HG03354 (cell line): ENCODE data around the gene H6PD.
"Not testable (repeated sequence)": the region's sequence is repeated elsewhere in the genome, so short reads cannot be mapped to it uniquely, and the experiment has no call there.

Source experiments
- ATAC-seq: cut with Tn5 transposase; IDR thresholded peaks from one replicate; pipeline ENCODE4 v1.9.1; 2021; ENCODE audit warnings: mild to moderate bottlenecking; ENCODE audit not compliant: unreplicated experiment, poor library complexity, severe bottlenecking

Gene H6PD

DNA sequence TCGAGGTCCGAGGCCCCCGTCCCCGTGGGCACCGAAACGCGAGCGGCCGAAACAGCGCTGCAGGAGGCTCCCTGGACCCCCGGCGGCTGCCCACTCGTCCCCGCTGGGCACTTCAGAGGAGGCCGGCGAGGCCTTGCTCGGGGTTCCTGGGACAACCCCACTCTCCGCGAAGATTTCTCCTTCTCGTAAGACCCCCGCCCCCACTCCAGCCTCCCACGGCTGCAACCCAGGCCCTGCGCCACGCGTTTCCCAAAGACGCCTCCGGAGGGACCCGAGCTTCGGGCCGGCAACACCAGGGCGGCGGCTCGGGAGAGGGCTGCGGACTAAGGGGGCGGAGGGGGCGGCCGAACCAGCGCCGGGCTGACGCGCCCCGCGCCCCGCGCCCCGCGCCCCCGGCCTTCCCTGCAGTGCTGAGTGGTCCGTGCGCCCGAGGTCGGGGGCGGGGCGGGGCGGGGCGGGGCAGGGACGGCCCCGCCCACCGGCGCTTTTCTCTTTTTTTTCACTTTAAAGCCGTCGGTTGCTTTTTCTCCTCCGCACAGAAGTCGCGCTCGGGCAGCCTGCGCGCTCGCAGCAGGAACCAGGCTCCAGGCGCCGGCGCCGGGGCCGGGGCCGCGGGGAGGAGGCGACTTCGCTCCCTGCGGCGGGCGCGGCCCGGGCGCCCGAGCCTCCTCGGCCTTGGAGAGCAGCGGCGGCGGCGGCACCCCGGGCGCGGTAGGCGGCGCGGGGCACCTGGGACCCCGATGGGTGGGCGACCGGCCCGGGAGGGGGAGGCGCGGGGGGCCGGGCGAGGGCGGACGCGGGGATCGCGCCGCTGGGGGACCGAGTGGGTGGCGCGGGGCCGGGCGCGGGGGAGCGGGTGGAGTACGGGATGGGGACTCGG lies 58.0 kb downstream of the H6PD start, which contains the start of gene SPSB1:
Gene SPSB1 (plus strand): TSS at position 534 of the 880 bp plus-strand sequence. CDS start 62,998 bp downstream, outside the sequence.
- no peak for ATAC-seq

DNA sequence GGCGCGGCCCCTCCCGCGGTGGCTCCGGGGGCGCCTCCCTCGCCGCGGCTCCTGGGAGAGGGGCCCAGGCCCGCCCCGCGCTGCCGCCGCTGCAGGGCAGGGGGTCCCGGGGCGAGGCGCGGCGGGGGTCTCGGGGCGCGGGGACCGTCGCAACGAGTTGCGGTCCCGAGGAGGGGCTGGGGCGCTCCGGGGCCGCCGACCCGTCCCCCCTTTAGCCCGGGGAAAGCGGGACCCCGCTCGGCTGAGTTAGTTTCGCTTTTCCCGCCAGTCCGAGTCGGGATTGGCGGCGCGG lies 58.6 kb downstream of the H6PD start:
- ATAC-seq, result no peak

DNA sequence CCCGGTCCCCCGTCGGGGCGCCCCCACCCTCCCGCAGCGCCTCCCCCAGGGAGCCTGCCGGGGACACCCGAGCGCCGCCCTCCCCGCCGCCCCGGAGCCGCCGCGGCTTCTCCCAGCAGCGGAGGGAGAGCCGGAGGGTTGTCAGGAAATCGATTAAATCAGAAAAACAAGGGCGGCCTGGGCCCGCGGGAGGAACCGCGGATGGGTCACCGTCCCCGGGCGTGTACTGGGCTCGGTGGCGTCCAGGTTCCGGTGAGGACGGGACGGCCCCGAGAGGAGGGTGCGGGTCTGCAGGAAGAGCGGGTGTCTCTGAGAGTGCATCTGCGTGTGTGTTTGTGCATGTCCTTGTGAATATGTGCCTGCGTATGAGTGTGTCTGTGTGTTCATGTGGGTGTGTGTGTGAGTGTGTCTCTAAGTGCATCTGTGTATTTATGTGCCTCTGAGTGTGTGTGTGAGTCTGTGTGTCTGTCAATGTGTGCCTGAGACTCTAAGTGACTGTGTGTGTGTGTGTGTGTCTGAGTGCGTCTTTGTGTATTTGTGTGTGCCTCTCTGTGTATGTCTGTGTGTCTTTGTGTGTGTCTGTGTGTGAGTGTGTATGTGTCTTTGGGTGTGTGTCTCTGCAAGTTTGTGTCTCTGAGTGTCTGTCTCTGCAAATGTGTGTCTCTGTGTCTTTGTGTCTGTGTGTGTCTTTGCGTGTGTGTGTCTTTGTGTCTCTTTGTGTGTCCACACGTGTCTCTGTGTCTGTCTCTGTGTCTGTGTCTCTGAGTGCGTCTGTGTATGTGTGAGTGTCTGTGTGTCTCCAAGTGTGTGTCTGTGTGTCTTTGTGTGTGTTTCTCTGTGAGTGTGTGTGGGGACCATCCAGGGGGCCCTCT lies 59.2 kb downstream of the H6PD start:
- ATAC-seq, result no peak

DNA sequence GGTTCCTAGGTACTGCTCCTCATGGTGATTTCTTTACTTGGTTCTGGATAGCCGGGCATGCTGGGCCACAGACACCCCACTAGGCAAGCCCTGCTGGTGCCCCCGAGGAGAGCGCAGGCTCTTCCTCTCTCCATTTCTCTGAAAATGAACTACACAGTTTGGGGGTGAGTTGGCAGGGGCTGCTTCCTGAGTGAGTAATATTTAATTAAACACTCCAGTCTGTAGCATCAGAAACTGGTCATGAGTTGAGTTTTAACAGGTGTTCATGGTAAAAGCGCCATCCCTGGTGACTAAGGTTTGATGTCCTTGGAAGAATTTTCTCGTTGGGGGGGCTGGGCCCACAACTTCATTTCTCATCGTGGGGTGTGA lies 59.8 kb downstream of the H6PD start:
- ATAC-seq, result no peak

DNA sequence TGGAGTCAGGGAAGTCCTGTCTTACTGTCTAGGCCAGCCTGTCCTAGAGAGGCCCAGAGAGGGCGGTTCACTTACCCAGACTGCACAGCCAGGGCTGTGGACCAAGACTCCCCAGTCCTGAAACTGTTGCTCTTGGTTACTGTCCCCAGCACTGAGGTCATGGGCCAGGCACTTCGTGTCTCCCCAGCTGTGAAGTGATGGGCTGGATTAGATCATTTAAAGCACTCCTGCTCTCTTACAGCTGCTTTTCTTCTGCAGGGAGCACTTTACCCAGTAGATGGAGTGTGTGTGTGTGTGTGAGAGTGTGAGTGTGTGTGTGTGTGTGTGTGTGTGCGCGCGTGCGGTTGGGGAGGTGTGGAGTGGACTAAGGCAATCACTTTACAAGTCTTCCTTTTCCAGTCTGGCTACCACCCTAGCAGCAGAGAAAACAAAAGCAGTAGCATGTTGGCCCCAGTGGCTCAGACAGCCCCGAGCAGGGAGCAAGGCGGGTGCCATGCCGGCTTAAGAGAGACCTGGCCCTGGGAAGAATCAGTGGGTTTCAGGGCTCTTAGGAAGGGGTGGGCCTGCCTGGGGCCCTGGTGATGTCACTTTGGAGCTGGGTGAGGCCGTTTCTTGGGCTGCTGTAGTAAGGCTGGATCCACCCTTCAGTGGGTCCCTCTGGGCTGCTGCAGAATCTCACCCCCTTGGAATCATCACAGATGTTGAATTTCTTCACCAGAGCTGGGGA lies 60.5 kb downstream of the H6PD start:
- peak; percentile 68 for ATAC-seq

DNA sequence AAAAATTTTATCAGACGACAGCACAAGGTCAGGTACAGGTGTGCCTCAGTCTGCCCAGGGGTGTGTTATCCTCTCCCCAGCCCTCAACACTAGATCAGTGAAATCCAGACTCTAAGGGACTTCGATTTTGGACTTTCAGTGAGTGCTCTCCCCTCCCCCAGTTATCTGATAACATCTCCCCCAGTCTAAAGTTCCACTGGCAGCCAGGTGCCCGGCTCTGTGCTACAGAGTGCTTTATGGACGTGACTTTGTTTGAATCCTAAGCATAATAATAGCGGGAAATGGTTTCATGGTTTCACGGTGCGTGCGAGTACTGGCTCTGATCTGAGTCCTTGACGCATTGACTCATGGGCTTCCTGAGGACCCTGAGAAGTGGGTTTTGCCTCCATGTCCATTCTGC lies 61.3 kb downstream of the H6PD start:
- ATAC-seq, result no peak

DNA sequence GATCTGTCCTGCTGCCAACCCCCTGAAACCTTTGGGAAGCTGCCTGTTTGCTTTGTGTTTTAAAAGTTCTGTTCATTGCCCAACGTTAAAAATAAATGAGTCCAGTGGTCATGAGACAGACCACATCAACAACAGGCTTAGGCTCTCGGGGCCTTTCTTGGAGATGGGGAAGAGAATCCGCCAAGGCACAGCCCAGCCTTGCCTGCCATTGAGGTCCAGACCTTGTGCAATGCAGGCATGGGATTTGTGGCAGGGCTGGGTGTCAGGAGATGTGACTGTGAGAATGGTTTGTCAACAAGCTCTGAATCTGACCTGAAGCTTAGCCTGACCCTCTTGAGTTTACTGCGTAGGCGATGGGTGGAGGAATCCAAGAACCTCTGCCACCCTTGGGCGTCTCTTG lies 62.3 kb downstream of the H6PD start:
- no peak for ATAC-seq

DNA sequence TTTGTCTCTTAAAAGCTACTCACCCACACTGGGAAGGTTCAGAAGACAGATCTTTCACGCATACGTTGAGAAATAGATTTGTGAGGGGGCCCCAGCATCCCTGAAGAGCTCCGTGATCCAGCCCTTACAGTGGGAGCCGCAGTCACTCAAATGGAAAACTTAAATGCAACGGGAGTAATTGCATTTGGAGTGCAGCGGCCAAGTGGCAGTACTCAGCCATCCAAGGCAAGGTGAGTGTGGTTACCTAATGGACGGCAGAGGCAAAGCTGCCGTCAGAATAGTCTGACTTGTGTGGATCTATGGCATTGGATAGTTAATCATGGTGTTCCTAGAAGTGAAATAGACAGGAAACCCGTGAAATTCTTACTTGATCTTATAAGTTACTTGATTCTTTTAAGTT lies 63.3 kb downstream of the H6PD start:
- ATAC-seq, result no peak

DNA sequence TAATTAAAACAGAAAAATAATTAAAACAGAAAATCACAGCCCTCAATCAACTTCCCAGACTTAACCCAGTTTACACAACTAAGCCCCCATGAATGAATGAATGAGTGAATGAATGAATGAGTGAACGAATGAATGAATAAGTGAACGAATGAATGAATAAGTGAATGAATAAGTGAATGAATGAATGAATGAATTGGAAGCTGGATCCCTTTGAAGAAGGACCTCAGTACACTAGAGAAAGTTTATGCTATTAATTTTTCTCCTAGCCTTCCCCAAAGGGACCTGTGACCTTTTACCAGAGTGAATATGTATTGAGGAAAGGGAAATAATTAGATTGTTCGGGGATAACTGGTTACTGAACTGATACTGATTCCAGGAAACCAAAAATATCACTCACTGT lies 63.7 kb downstream of the H6PD start:
- no peak for ATAC-seq

DNA sequence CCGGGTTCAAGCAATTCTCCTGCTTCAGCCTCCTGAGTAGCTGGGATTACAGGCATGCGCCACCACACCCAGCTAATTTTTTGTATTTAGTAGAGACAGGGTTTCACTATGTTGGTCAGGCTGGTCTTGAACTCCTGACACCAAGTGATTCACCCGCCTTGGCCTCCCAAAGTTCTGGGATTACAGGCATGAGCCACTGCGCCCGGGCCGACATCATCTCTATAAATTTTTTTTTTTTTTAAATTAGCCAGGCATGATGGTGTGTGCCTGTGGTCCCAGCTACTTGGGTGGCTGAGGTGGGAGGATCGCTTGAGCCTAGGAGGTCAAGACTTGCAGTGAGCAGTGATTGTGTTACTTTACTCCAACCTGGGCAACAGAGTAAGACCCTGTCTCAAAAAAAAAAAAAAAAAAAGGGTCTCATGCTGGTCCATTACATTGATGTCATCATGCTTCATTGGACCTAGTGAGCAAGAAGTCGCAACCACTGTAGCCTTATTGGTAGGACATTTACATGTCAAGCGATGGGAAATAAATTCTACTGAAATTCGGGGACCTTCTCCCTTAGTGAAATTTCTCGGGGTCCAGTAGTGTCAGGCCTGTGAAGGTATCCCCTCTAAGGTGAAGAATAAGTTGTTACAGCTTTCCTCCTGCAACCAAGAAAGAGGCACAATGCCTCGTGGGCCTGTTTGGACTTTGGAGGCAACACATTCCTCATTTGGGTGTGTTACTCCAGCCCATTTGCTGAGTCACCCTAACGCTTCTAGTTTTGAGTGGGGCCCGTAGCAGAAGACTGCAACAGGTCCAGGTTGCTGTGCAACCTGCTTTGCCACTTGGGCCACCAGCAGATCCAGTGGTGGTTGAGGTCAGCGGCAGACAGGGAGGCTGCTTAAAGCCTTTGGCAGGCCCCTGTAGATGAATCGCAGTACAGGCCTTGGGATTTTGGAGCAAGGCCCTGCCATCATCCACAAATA lies 65.3 kb downstream of the H6PD start:
- not testable (repeated sequence) for ATAC-seq

DNA sequence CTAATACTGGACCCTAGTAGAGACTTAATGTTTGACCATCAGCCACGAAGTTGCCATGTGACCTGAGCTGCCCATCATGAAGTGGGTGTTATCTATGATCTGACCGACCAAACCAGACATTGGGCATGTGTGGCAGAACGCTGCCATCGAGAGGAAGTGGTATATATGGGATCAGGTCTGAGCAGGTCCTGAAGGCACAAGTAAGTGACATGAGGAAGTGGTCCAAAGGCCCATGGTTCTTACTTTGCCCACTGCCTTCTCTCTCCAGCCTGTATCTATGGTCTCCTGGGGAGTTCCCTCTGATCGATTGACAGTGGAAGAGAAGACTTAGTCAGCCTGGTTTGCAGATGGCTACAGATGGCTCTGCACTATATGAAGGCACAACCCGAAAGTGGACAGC lies 66.0 kb downstream of the H6PD start:
- ATAC-seq, result no peak

DNA sequence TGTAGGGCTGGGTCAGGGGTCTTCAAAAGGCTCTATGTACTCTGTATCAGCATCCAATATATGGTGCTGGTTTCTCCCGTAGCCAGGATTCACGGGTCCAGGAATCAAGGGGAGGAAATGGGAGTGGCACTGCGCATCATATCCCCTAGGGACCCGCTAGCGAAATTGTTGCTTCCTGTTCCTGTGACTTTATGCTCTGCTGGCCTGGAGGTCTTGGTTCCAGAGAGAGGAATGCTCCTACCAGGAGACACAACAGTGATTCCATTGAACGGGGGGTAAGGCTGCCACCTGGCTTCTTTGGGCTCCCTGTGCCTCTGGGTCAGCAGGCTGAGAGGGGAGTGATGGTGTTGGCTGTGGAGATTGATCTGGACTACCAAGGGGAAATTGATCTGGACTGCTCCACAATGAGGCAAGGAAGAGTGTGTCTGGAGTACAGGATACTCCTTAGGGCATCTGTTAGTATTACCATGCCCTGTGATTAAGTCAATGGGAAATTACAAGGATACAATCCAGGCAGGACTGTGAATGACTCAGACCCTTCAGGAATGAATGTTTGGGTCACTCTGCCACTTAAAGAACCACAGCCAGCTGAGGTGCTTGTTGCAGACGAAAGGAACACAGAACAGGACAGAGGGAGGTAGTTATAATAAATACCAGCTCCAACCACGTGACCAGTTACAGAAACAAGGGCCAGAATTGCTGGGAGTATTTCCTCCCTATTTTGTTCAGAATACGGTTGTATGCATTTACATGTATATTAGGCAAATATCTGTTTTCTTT lies 68.4 kb downstream of the H6PD start:
- ATAC-seq, result no peak

DNA sequence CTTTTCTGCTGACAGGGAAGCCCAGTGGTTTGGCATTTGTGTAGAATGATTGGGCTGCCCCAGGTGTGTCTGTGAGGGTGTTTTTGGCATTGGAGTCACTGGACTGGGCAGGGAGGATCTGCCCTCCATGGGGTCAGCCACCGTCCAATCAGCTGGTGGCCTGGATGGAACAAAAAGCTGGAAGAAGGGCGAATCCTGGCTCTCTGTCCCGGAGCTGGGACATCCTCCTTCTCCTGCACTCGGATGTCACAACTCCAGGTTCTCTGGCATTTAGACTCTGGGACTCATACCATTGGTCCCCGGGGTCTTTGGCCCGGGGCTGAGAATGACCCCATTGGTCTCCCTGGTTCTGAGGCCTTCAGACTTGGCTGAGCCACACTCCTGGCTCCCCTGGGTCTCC lies 69.3 kb downstream of the H6PD start:
- ATAC-seq, result no peak

DNA sequence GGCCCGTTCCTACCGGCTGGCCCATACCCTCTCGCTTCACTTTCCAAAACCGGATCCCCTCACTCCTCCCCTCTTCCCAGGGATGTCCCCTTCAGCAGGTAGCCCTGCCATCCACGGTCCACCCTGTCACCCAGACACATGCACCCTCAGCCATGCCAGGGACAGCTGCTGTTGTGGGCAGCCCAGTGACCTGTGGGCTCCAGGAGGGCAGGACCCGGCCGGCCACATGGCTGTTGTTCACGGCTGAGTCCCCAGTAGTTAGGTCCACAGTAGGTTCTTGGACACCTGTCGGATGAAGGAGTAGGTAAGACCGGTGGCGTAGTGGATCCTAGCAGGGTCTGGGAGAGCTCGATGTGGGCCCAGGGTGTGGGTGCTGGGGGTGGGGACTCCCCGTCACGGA lies 70.6 kb downstream of the H6PD start:
- ATAC-seq, result no peak

DNA sequence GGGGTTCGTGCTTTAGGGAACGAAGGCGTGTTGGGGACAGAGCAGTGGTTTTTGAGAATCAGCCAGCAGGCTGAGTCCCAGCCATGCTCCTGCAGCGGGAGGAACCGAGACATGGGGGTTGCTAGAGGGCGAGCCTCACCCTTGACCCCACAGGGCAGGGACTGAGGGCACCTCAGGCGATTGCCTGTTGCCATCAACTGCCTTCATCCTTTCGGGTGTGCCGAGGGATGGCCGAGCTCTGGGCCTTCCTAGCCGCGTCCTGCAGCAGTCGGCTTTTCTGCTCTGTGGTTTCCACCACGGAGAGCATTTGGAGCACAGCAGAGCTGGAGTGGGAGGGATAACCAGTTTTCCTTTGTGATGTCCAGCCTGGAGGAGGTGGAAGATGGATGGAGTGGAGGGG lies 71.4 kb downstream of the H6PD start:
- no peak for ATAC-seq

DNA sequence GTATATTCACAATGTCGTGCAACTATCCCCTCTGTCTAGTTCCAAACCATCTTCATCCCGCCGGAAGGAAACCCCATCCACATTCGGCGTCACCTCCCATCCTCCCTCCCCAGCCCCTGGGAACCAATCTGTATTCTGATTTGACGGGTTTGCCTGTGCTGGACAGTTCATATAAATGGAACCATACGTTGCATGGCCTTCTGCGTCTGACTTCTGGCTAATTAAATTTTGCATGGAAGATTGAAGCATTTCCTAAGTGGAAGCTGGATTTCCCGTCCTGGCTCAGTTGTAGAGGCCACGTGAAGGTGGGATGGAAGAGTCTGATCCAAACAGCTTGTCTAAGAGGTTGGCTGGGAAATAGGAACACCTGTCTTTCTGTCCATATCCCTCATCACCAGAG lies 72.7 kb downstream of the H6PD start:
- no peak for ATAC-seq

DNA sequence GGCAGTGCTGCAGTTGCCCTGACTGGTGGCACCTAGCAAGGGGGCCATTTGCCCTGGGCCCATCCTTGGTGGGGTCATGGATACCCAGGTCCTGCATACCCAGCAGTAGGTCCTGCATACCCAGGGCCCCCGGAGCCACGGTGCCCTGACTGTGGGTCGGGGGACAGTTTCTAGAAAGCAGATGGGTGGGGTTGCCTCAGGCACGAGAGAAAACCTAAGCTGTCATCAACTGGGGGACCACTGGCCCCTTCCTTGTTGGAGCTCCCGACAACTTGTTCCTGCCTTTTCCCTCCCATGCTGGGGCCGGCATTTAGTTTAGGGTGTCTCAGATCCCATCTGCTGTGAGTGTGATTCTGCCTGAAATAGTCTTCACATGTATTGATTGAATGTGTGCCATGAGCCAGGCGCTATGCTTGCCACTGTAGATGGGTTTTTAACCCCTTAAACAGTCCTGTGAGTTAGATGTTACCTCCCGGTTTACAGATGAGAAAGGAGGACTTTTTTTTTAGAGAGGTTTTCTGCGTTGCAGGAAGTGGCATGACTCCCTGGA lies 73.7 kb downstream of the H6PD start:
- no peak for ATAC-seq

DNA sequence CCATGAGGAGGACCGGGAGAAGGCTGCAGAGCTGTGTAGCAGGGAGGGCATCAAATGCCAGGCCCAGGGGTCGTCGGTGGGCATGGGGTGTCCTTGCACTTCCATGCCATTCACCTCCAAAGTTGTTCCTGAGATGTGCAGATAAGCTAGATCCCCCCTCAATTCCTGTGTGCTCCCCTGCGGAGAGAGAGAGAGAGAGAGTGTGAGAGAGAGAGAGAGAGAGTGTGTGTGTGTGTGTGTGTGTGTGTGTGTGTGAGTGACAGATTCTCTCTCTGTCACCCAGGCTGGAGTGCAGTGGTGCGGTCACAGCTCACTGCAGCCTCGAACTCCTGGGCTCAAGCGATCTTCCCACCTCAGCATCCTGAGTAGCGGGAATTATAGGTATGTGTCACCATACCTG lies 74.5 kb downstream of the H6PD start:
- ATAC-seq, result no peak
